Mucosa of descending colon (tissue), 3 donors: ENCODE data around the gene ATP5F1D. TPM values are rescaled to one million over a fixed set of nuclear protein-coding genes. Genes with fewer than 3 reads are reported as not detected.

ENCODE experiments used
- ATAC-seq: fragments of 200-7000 bp; cut with Tn5 transposase; one replicate; pipeline ENCODE4 v1.9.1; 2020; ENCODE audit warnings: mild to moderate bottlenecking, moderate library complexity
- DNase-seq, 3 donors: peaks; one replicate each; pipeline ENCODE4 v3.0.0-alpha.2; 2020
- H3K36me3 ChIP-seq: fragments of 200-600 bp; one replicate; pipeline ENCODE4 v1.8.0; 2021; ENCODE audit warnings: low read depth, mild to moderate bottlenecking
- H3K4me1 ChIP-seq: fragments of 200-600 bp; one replicate; pipeline ENCODE4 v1.8.0; 2021; ENCODE audit warnings: low read depth, mild to moderate bottlenecking
- H3K4me3 ChIP-seq: fragments of 200-600 bp; one replicate; pipeline ENCODE4 v1.8.0; 2021; ENCODE audit warnings: mild to moderate bottlenecking
- H3K9me3 ChIP-seq: fragments of 200-600 bp; one replicate; pipeline ENCODE4 v1.8.0; 2021; ENCODE audit warnings: mild to moderate bottlenecking
- intact Hi-C, 2 donors: fragments of 100-400 bp; cut with DNase I in 1 of 2; cut with micrococcal nuclease in 1 of 2; formaldehyde crosslinking; loops; one replicate each; pipeline versions ENCODE4 v1.11.0 to v1.11.1; 2022; cut with DNase I, micrococcal nuclease
- total RNA-seq, 3 donors: library from RNA; stranded (reverse); fragmentation: NEBNext Ultra II Directional in 2 of 3; extraction: Animal tissue kit (Norgen Biotek cat#: 25700) in 2 of 3; gene quantifications; one replicate each; pipeline versions ENCODE4 v1.2.1 to v1.2.4, GENCODE V29; 2021 to 2023
- TF ChIP-seq, protein P1 (sequence below): fragments of 200-600 bp; IDR thresholded peaks from one replicate; pipeline ENCODE4 v1.8.0; 2022; ENCODE audit warnings: antibody characterized with exemption, mild to moderate bottlenecking
- donor health status: DM: no; HTN: no; CAD: no; lungs with moderate emphysema.
- donor health status: DM: no; HTN: no; CAD: no.
- donor health status: DM: no; HTN: yes; CAD: no.

ATP5F1D gene
- total RNA-seq, 3 donors from 2014 or later, result 302 to 391 (median 378) TPM

DNA sequence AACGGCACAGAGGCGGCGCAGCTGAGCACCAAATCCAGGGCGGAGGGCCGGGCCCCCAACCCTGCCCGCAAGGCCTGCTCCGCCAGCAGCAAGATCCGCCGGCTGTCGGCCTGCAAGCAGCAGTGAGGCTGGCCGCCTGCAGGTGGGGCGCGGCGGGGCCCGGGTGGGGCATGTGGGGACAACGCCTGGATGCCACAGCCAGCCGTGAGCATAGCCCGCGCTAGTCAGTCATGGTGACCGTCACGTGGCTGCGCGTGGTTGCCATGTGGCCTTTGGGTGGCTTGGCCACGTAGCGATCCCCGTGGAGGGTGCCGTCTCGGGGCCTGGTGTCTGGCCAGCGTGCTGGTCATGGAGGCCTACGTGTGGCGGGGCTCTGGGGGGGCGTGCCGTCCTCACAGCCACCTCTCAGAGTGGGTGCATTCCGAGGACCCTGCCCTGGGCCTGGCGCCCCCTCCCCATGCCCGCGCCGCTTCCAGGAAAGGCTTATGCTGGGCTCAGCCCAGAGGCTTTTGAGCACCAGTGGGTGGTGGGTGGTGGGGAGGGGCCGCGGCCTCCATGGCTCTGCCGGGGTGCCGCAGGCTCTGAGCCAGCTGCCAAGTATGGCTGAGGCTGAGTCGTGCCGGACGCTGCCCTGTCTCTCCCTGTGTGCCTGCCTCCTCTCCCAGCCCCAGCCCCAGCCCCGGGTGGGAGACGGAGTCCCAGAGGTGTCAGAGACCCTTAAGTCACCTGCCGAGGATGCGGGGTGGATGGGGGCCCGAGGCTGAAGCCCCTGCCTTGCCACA, 14.8 kb upstream of the ATP5F1D start:
- DNase-seq, result no peak
- Histone ChIP-seq H3K36me3 (peaks cover 3% of the 10 kb centered on the region), H3K4me1 (no peaks in the 10 kb centered on the region), H3K9me3 (no peaks in the 10 kb centered on the region), H3K4me3 (no peak overlapping the region)
- intact Hi-C loops, result no loop called here
- TF ChIP-seq, protein P1, sequence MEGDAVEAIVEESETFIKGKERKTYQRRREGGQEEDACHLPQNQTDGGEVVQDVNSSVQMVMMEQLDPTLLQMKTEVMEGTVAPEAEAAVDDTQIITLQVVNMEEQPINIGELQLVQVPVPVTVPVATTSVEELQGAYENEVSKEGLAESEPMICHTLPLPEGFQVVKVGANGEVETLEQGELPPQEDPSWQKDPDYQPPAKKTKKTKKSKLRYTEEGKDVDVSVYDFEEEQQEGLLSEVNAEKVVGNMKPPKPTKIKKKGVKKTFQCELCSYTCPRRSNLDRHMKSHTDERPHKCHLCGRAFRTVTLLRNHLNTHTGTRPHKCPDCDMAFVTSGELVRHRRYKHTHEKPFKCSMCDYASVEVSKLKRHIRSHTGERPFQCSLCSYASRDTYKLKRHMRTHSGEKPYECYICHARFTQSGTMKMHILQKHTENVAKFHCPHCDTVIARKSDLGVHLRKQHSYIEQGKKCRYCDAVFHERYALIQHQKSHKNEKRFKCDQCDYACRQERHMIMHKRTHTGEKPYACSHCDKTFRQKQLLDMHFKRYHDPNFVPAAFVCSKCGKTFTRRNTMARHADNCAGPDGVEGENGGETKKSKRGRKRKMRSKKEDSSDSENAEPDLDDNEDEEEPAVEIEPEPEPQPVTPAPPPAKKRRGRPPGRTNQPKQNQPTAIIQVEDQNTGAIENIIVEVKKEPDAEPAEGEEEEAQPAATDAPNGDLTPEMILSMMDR, result no peak
- ATAC-seq, result no peak

DNA sequence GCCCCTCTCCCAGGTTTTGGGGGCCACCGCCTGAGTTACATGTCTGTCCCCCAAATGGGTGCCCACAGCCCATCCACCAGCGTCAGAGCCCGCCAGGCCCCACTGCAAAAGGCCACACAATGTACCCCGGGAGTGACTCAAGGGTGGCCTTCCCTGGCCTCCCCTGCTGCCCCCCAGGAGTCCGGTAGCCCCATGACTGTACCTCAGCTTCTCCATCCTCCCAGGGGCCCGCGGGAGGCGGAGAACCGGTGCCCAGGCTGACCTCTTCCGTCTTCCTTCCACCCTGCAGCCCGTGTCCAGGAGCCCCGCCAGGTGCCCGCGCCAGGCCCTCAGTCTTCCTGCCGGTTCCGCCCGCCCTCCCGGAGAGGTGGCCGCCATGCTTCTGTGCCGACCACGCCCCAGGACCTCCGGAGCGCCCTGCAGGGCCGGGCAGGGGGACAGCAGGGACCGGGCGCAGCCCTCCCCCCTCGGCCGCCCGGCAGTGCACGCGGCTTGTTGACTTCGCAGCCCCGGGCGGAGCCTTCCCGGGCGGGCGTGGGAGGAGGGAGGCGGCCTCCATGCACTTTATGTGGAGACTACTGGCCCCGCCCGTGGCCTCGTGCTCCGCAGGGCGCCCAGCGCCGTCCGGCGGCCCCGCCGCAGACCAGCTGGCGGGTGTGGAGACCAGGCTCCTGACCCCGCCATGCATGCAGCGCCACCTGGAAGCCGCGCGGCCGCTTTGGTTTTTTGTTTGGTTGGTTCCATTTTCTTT, 14.1 kb upstream of the ATP5F1D start:
- TF ChIP-seq, protein P1, result no peak
- peaks cover 3% of the 10 kb centered on the region for H3K36me3 ChIP-seq
- peak; percentile 56 for ATAC-seq
- intact Hi-C loops, result no loop called here
- H3K4me3 ChIP-seq, result no peak overlapping the region
- peak in 2 of 3 donors; percentile 63 to 72 for DNase-seq
- no peaks in the 10 kb centered on the region for H3K9me3 ChIP-seq
- peaks cover under 1% of the 10 kb centered on the region for H3K4me1 ChIP-seq

DNA sequence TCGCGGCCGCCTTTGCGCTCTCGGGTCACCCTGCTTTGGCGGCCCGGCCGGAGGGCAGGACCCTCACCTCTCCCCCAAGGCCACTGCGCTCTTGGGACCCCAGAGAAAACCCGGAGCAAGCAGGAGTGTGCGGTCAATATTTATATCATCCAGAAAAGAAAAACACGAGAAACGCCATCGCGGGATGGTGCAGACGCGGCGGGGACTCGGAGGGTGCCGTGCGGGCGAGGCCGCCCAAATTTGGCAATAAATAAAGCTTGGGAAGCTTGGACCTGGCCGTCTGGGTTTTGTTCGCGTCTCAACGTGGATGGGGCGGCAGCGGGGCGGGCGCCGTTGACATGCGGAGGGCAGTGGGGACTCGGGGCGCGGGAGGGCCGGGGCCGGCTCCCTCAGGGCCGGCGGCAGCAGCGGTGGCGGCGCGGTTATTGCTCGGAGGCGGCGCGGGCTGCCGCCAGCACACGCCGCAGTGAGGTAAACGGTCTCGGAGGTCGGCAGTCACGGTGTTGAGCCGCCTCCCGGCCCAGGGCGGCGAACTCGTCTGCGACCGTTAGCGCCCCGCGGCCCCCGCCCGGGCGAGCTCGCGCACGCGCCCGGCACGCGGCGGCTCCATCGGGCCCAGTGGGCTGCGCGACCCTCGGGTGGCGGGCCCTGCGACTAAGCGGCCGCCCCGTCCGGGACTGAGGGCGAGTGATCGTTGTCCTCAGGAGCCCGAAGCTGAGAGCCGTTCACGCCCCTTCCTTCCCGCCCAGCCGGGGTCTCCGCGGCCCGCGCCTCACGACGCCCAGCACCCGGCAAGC, 13.2 kb upstream of the ATP5F1D start:
- Histone ChIP-seq H3K9me3 (no peaks in the 10 kb centered on the region), H3K36me3 (peaks cover 3% of the 10 kb centered on the region), H3K4me1 (peaks cover 8% of the 10 kb centered on the region), H3K4me3 (no peak overlapping the region)
- no peak for ATAC-seq
- TF ChIP-seq, protein P1, result no peak
- intact Hi-C loops, result no loop called here
- DNase-seq, result no peak

DNA sequence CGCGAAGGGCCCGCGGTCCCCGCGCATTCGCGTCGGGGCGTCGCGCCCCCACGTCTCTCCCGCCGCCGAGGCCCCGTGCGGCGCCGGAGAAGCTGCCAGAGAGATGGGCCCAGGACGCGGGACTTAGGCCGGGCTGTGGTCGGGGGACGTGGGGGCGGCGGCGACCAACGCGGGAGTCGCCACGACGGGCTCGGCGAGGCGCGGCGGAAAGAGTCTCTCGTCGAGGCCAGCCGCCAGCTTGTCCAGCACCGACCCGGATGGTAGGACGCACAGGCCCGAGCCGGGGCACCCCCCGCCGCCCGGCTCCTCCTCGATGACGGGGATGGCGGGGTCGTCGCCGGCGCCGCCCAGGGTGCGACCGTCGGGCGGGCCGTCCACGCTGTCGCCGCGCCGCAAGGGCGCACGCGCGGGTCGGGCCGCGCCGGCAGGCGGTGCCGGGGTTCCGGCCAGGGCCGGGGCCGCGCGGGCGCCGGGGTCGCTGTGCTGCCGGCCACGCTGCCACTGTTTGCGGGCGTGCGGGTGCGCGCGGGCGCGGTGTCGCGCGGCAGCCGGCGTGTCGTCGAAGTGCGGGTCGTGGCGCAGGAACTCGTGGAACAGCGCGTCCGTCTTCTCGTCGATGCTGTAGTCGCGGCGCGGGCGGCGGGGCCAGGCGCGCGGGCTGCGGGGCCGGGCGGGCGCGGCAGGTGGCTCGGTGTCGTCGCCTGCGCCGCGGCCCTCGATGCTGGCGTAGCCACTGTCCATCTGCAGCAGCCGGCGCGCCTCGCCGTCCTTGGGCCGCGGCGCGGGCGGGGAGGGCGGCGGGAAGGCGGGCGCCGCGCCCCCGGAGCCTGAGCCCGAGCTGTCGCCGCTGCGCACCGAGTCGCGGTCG, 12.3 kb upstream of the ATP5F1D start:
- TF ChIP-seq, protein P1, result no peak
- DNase-seq (no peak), ATAC-seq (no peak)
- H3K4me1 ChIP-seq, result peaks cover 16% of the 10 kb centered on the region
- intact Hi-C loops, result no loop called here
- H3K9me3 ChIP-seq, result no peaks in the 10 kb centered on the region
- H3K4me3 ChIP-seq, result no peak overlapping the region
- peaks cover 3% of the 10 kb centered on the region for H3K36me3 ChIP-seq
